HCT116 (cell line): ENCODE measurements around the gene SERTAD1. TPM values are rescaled to one million over a fixed set of nuclear protein-coding genes. Genes with fewer than 3 reads are reported as not detected.

ENCODE experiments used
- ATAC-seq: fragments of 200-7000 bp; cut with Tn5 transposase; 2 replicates; pipeline ENCODE4 v1.9.1; 2020; ENCODE audit warnings: mild to moderate bottlenecking, moderate library complexity
- BruUV-seq: library from RNA; stranded (reverse); fragments of 400-500 nt; replicated peaks from 2 replicates; lab custom pipeline; 2021; lab: Mats Ljungman, UMichigan
- CTCF ChIA-PET: fragments of 300-600 bp; sonication (Branson Sonifier 250); formaldehyde crosslinking; loops from one replicate; lab custom pipeline; 2021; ENCODE audit warnings: antibody characterized with exemption; lab: Charles Lee
- POLR2A ChIA-PET: fragments of 300-600, 350-600 bp; sonication (Branson Sonifier 250); formaldehyde crosslinking; loops from one replicate; lab custom pipeline; 2021; ENCODE audit warnings: antibody characterized with exemption; lab: Charles Lee
- RAD21 ChIA-PET, 2 experiments: fragments of 300-600 bp; sonication (Branson Sonifier 250); formaldehyde crosslinking; loops; one replicate each; lab custom pipeline; 2023; ENCODE audit warnings: low total read pairs in 2 of 2; ENCODE audit not compliant: uncharacterized antibody in 2 of 2, unreplicated experiment in 2 of 2, low non-redundant PET in 1 of 2; lab: Charles Lee
- DNase-seq: peaks from one replicate; pipeline ENCODE4 v3.0.0-alpha.2; 2010; ENCODE audit warnings: low read depth, low spot score
- H2AFZ ChIP-seq: fragments of 200-600 bp; shearing (Covaris generic), sonication (generic); 2 replicates; pipeline ENCODE4 v1.6.1; 2017; ENCODE audit warnings: low read depth, mixed run types, mixed read lengths, antibody characterized with exemption, low read length; ENCODE audit not compliant: poor library complexity, severe bottlenecking
- H3K27ac ChIP-seq: 2 replicates; pipeline ENCODE4 v1.5.1; 2012; ENCODE audit warnings: low read depth, low read length
- H3K27me3 ChIP-seq: fragments of 200-600 bp; sonication (generic); 2 replicates; pipeline ENCODE4 v1.6.1; 2016; ENCODE audit warnings: mixed run types, low read length, mixed read lengths; ENCODE audit not compliant: insufficient read depth
- H3K36me3 ChIP-seq, 2 experiments: fragments of 200-500 bp in 1 of 2; fragments of 200-600 bp in 1 of 2; sonication (Bioruptor generic) in 1 of 2; sonication (generic) in 1 of 2; 2 replicates each; pipeline versions ENCODE4 v1.5.1 to v1.6.1; 2014 to 2016; ENCODE audit warnings: low read length in 2 of 2, inconsistent platforms in 1 of 2, mixed read lengths in 1 of 2, mixed run types in 1 of 2; ENCODE audit not compliant: insufficient read depth in 2 of 2, control insufficient read depth in 1 of 2
- H3K4me1 ChIP-seq, 2 experiments: fragments of 200-600 bp in 1 of 2; sonication (generic) in 1 of 2; 2 replicates each; pipeline versions ENCODE4 v1.5.1 to v1.6.1; 2012 to 2017; ENCODE audit warnings: low read length in 2 of 2, inconsistent platforms in 1 of 2, mild to moderate bottlenecking in 1 of 2, mixed read lengths in 1 of 2, mixed run types in 1 of 2, moderate library complexity in 1 of 2; ENCODE audit not compliant: insufficient read depth in 2 of 2, control insufficient read depth in 1 of 2
- H3K4me2 ChIP-seq: fragments of 200-600 bp; sonication (generic); 2 replicates; pipeline ENCODE4 v1.6.1; 2017; ENCODE audit warnings: mixed run types, low read length, mixed read lengths
- H3K4me3 ChIP-seq, 2 experiments: fragments of 200-600 bp in 1 of 2; sonication (generic) in 1 of 2; replicated peaks in 1 of 2; 2 replicates each; pipeline ENCODE4 v1.5.1; 2011 to 2016; ENCODE audit warnings: low read length in 2 of 2, control low read depth in 1 of 2, low read depth in 1 of 2, mild to moderate bottlenecking in 1 of 2, mixed read lengths in 1 of 2, mixed run types in 1 of 2
- H3K79me2 ChIP-seq: fragments of 200-600 bp; sonication (generic); 2 replicates; pipeline ENCODE4 v1.6.1; 2017; ENCODE audit warnings: mild to moderate bottlenecking, mixed run types, low read length, moderate library complexity, mixed read lengths; ENCODE audit not compliant: insufficient read depth
- H3K9ac ChIP-seq: fragments of 200-600 bp; sonication (generic); 2 replicates; pipeline ENCODE4 v1.6.1; 2016; ENCODE audit warnings: low read length, mixed read lengths
- H3K9me2 ChIP-seq: fragments of 200-600 bp; sonication (generic), shearing (Covaris generic); 2 replicates; pipeline ENCODE4 v1.6.1; 2017; ENCODE audit warnings: mixed run types, mild to moderate bottlenecking, moderate library complexity; ENCODE audit not compliant: insufficient read depth
- H3K9me3 ChIP-seq, 2 experiments: fragments of 200-500 bp in 1 of 2; fragments of 200-600 bp in 1 of 2; sonication (Bioruptor generic) in 1 of 2; sonication (generic) in 1 of 2; 2 replicates each; pipeline ENCODE4 v1.6.1; 2014 to 2017; ENCODE audit warnings: low read length in 2 of 2, mixed read lengths in 2 of 2, inconsistent platforms in 1 of 2, low read depth in 1 of 2, mild to moderate bottlenecking in 1 of 2, mixed run types in 1 of 2, moderate library complexity in 1 of 2; ENCODE audit not compliant: control insufficient read depth in 1 of 2, insufficient read depth in 1 of 2
- H4K20me1 ChIP-seq: fragments of 200-600 bp; sonication (generic), shearing (Covaris generic); 2 replicates; pipeline ENCODE4 v1.6.1; 2017; ENCODE audit warnings: mixed run types, mild to moderate bottlenecking, moderate library complexity; ENCODE audit not compliant: insufficient read depth
- ELF1 ChIP-seq: IDR thresholded peaks from 2 replicates; pipeline ENCODE4 v1.6.1; 2012; ENCODE audit warnings: low read depth, borderline replicate concordance
- EZH2phosphoT487 ChIP-seq: fragments of 200-600 bp; IDR thresholded peaks from 2 replicates; pipeline ENCODE4 v1.6.1; 2018; ENCODE audit warnings: antibody characterized with exemption, borderline replicate concordance
- FOSL1 ChIP-seq: IDR thresholded peaks from 2 replicates; pipeline ENCODE4 v1.6.1; 2012; ENCODE audit warnings: low read depth
- JUND ChIP-seq: IDR thresholded peaks from 2 replicates; pipeline ENCODE4 v1.6.1; 2012
- POLR2A ChIP-seq: IDR thresholded peaks from 2 replicates; pipeline ENCODE4 v1.7.0; 2011; ENCODE audit warnings: borderline replicate concordance; ENCODE audit not compliant: insufficient read depth, insufficient read length; ENCODE audit errors: extremely low read depth
- POLR2AphosphoS5 ChIP-seq: IDR thresholded peaks from 2 replicates; pipeline ENCODE4 v1.6.1; 2011; ENCODE audit warnings: mild to moderate bottlenecking, low read depth, low read length, moderate library complexity
- SIN3A ChIP-seq: IDR thresholded peaks from 2 replicates; pipeline ENCODE4 v1.6.1; 2012; ENCODE audit warnings: low read depth
- TCF7L2 ChIP-seq: IDR thresholded peaks from 2 replicates; pipeline ENCODE4 v1.7.0; 2011; ENCODE audit warnings: borderline replicate concordance, inconsistent platforms; ENCODE audit not compliant: insufficient read depth, insufficient read length; ENCODE audit errors: extremely low read depth
- intact Hi-C: fragments of 100-400 bp; cut with micrococcal nuclease; formaldehyde crosslinking; loops from 2 replicates; pipeline ENCODE4 v1.10.0; 2022
- total RNA-seq: library from RNA; stranded (reverse); gene quantifications from one replicate; pipeline ENCODE4 v1.2.1, GENCODE V29; 2021; ENCODE audit not compliant: unreplicated experiment
- TF ChIP-seq, protein P1 (sequence below): IDR thresholded peaks from 2 replicates; pipeline ENCODE4 v1.6.1; 2012
- TF ChIP-seq, protein P2 (sequence below), 3 experiments: fragments of 200-600 bp in 1 of 3; sonication (generic) in 1 of 3; IDR thresholded peaks in 2 of 3; conservative IDR thresholded peaks in 1 of 3; 2 replicates each; pipeline ENCODE4 v1.5.1; 2012 to 2017; ENCODE audit warnings: low read depth in 2 of 3, low read length in 2 of 3, antibody characterized with exemption in 1 of 3, borderline replicate concordance in 1 of 3, control low read depth in 1 of 3, mild to moderate bottlenecking in 1 of 3, mixed read lengths in 1 of 3, mixed run types in 1 of 3, moderate library complexity in 1 of 3; ENCODE audit not compliant: insufficient read depth in 1 of 3

Gene SERTAD1
- total RNA-seq, 1 experiment from 2014 or later = 30.3 TPM

DNA sequence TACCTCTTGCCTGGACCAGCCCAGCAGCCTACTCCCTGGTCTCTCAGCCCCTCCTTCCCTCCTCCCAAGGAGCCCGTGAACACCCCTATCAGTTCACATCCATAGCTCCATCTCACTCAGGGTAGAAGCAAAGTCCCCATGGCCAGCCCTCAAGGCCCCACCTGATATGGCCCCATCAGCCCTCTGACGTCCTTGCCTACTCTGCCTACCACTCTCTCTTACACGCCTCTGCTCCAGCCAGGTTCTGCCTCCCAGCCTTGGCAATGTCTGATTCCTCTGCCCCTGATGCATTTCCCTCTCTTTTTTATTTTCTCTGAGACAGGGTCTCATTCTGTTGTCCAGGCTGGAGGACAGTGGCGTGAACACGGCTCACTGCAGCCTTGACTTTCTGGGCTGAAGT is 26.2 kb upstream of the SERTAD1 start:
- no peak overlapping the region for H3K4me2 ChIP-seq
- no peak overlapping the region for H3K27ac ChIP-seq
- DNase-seq (no peak), ATAC-seq (0 out of 2 replicates have a peak, but pooled peaks have one; percentile 22)
- peaks cover 5 to 7% of the 10 kb centered on the region in 2 experiments; a peak in 3 of 4 replicates for H3K4me1 ChIP-seq
- no peaks in the 10 kb centered on the region for H3K9me3 ChIP-seq
- H3K9ac ChIP-seq = no peak overlapping the region
- ChIA-PET POLR2A (interaction anchor here (1.0 to 2.0 kb wide), 2 partner anchors 8 to 12 kb away, joined by 4 to 8 read pairs; partner anchors contain the start of gene SERTAD3), RAD21 (no interaction called here), CTCF (no interaction called here)
- no peaks in the 10 kb centered on the region for H3K9me2 ChIP-seq
- H3K27me3 ChIP-seq = no peaks in the 10 kb centered on the region
- H3K79me2 ChIP-seq = no peaks in the 10 kb centered on the region
- no TSS peak for BruUV-seq
- H3K4me3 ChIP-seq = no peak overlapping the region
- peaks cover 7 to 13% of the 10 kb centered on the region in 2 experiments for H3K36me3 ChIP-seq
- intact Hi-C loops = no loop called here
- no peaks in the 10 kb centered on the region for H4K20me1 ChIP-seq
- TF ChIP-seq TCF7L2 (no peak), POLR2AphosphoS5 (no peak), JUND (no peak), POLR2A (no peak), FOSL1 (no peak), SIN3A (no peak), EZH2phosphoT487 (no peak), ELF1 (no peak)
- TF ChIP-seq, protein P1, sequence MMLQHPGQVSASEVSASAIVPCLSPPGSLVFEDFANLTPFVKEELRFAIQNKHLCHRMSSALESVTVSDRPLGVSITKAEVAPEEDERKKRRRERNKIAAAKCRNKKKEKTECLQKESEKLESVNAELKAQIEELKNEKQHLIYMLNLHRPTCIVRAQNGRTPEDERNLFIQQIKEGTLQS = no peak
- TF ChIP-seq, protein P2, sequence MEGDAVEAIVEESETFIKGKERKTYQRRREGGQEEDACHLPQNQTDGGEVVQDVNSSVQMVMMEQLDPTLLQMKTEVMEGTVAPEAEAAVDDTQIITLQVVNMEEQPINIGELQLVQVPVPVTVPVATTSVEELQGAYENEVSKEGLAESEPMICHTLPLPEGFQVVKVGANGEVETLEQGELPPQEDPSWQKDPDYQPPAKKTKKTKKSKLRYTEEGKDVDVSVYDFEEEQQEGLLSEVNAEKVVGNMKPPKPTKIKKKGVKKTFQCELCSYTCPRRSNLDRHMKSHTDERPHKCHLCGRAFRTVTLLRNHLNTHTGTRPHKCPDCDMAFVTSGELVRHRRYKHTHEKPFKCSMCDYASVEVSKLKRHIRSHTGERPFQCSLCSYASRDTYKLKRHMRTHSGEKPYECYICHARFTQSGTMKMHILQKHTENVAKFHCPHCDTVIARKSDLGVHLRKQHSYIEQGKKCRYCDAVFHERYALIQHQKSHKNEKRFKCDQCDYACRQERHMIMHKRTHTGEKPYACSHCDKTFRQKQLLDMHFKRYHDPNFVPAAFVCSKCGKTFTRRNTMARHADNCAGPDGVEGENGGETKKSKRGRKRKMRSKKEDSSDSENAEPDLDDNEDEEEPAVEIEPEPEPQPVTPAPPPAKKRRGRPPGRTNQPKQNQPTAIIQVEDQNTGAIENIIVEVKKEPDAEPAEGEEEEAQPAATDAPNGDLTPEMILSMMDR (IDR thresholded peaks at IDR 0.05 in 2 of 3, conservative IDR thresholded peaks at IDR 0.05 in 1 of 3; ENCODE audit: borderline replicate concordance in 1 of 3, insufficient read depth in 1 of 3, low read depth in 2 of 3, low read length in 2 of 3) = no peak
- H2AFZ ChIP-seq = no peak overlapping the region
